ENCODE data around the gene TMEM209.
"Not testable (repeated sequence)": the region's sequence is repeated elsewhere in the genome, so short reads cannot be mapped to it uniquely, and the experiment has no call there.

TMEM209 gene

GRCh38 chr7:130127821-130128317, 77.3 kb downstream of the TMEM209 start:
- H3K4me3 ChIP-seq (ENCODE audit: low read length), result no peak overlapping the region
- TF ChIP-seq CTCF (conservative IDR thresholded peaks at IDR 0.05; ENCODE audit: low read depth, low read length), result no peak
- DNase-seq (ENCODE audit: low read depth), result no peak

DNA sequence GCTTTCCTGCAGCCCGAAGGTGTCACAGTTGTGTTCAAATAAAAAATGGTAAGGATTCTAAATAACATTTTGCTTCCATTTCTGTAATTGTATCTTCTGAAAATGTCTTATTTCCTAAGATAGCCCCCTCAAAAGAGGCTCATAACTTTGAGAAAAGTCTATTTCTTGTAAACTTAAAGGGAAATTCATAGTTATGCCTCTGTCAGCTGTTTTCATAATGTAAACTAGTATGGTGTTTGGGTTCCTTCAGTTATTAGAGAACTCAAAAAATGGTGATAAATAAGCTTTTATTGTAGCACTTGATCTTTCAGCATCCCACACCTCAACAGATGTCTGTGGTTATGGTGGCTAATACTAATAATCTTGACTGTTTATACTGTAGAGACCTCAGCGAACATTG, 77.8 kb downstream of the TMEM209 start:
- no peak for TF ChIP-seq CTCF (conservative IDR thresholded peaks at IDR 0.05; ENCODE audit: low read depth, low read length)
- H3K4me3 ChIP-seq (ENCODE audit: low read length), result no peak overlapping the region
- DNase-seq (ENCODE audit: low read depth), result no peak

DNA sequence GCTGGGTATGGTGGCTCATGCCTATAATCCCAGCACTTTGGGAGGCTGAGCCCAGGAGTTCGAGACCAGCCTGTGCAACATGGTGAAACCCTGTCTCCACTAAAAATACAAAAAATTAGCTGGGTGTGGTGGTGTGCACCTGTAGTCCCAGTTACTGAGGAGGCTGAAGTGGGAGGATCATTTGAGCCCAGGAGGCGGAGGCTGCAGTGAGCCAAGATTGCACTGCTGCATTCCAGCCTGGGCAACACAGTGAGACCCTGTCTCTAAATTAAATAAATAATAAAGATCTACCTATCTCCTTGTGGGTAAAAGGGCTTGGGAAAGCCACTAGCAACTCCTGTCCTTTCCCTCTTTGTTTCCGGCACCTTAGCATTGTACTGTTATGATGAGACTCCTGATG, 78.4 kb downstream of the TMEM209 start:
- not testable (repeated sequence) for DNase-seq (ENCODE audit: low read depth); H3K4me3 ChIP-seq (ENCODE audit: low read length)

DNA sequence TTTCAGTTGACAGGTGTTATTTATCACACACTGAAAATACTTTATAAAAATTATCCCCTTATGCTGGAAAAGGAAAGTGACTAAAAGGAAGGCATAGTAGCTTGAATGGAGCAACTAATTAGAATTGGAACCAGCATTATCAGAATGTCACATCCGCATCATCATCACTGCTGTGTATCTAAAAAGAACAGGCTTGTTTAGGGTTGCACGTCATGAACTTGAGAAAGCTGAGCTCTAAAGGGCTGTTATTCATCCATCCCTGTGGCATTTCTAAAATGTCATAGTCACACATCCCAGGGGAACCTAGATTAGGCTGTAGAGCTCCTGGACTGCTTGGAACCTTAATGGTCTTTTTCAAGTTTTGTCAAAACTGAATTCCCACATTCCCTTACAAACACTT, 80.5 kb downstream of the TMEM209 start:
- DNase-seq (ENCODE audit: low read depth), result no peak
- no peak for TF ChIP-seq CTCF (conservative IDR thresholded peaks at IDR 0.05; ENCODE audit: low read depth, low read length)
- H3K4me3 ChIP-seq (ENCODE audit: low read length), result no peak overlapping the region

GRCh38 chr7:130123501-130123900, 81.7 kb downstream of the TMEM209 start:
- DNase-seq (ENCODE audit: low read depth), result no peak
- H3K4me3 ChIP-seq (ENCODE audit: low read length), result no peak overlapping the region
- no peak for TF ChIP-seq CTCF (conservative IDR thresholded peaks at IDR 0.05; ENCODE audit: low read depth, low read length)

GRCh38 chr7:130118801-130119200, 86.4 kb downstream of the TMEM209 start:
- no peak for DNase-seq (ENCODE audit: low read depth)
- no peak overlapping the region for H3K4me3 ChIP-seq (ENCODE audit: low read length)
- TF ChIP-seq CTCF (conservative IDR thresholded peaks at IDR 0.05; ENCODE audit: low read depth, low read length), result no peak

DNA sequence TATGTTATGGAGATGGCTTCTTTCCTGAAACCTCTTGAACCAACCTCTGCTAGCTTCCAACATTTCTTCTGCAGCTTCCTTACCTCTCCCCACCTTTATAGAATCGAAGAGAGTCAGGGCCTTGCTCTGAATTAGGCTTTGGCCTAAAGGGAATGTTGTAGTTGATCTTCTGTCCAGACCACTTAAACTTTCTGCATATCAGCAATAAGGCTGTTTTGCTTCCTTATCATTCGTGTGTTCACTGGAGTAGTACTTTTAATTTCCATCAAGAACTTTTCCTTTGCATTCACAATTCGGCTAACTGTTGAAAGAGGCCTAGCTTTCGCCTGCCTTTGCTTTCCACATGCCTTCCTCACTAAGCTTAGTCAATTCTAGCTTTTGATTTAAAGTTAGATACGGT, 86.9 kb downstream of the TMEM209 start:
- TF ChIP-seq CTCF (conservative IDR thresholded peaks at IDR 0.05; ENCODE audit: low read depth, low read length), result no peak
- H3K4me3 ChIP-seq (ENCODE audit: low read length), result no peak overlapping the region
- no peak for DNase-seq (ENCODE audit: low read depth)

DNA sequence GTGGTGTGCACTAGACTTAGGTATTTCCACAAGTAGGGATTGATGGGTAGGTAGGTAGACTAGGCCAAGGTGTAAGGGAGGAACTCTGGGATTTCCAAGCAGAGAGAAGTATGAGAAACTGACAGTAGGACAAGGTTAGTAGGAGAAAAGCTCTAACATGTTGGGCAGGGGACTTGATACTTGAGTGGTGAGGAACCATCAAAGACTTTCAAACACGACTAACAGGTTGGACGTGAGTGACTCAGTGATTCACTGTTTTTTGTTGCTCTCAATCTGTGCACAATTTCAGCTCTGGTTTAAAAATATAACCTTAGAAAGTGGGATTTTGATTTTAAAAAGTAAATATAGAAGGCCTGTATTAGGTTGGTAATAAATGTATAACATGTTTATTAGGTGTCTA, 90.4 kb downstream of the TMEM209 start:
- TF ChIP-seq CTCF (conservative IDR thresholded peaks at IDR 0.05; ENCODE audit: low read depth, low read length), result no peak
- no peak overlapping the region for H3K4me3 ChIP-seq (ENCODE audit: low read length)
- DNase-seq (ENCODE audit: low read depth), result no peak
